Limb (tissue), 2 donors: ENCODE measurements around the gene PDE8B.

ENCODE experiments used
- DNase-seq, 2 donors: peaks; one replicate each; pipeline ENCODE4 v3.0.0-alpha.2; 2016; ENCODE audit errors: extremely low spot score in 2 of 2

PDE8B gene

GRCh38 chr5:77321793-77322394, 111.4 kb downstream of the PDE8B start:
- no peak for DNase-seq

- DNase-seq, result no peak
These were observed 111.9 kb downstream of the PDE8B start for GRCh38 chr5:77322406-77322805.

GRCh38 chr5:77325921-77326541, 115.6 kb downstream of the PDE8B start:
- no peak for DNase-seq

GRCh38 chr5:77326986-77327734, 116.7 kb downstream of the PDE8B start:
- no peak for DNase-seq

GRCh38 chr5:77328930-77329647, 118.6 kb downstream of the PDE8B start:
- DNase-seq, result no peak

GRCh38 chr5:77329664-77330430, 119.4 kb downstream of the PDE8B start:
- DNase-seq, result no peak

GRCh38 chr5:77333036-77333435, 122.6 kb downstream of the PDE8B start:
- no peak for DNase-seq

GRCh38 chr5:77333451-77334123, 123.1 kb downstream of the PDE8B start:
- DNase-seq, result no peak

GRCh38 chr5:77337246-77337645, 126.8 kb downstream of the PDE8B start:
- no peak for DNase-seq

- DNase-seq, result peak; percentile 71 to 81
These were observed 127.2 kb downstream of the PDE8B start for GRCh38 chr5:77337686-77338085.

- no peak for DNase-seq
These were observed 128.9 kb downstream of the PDE8B start for GRCh38 chr5:77339337-77339890.

GRCh38 chr5:77343165-77343564, 132.7 kb downstream of the PDE8B start:
- DNase-seq, result no peak

GRCh38 chr5:77347435-77348098, 137.1 kb downstream of the PDE8B start:
- DNase-seq, result no peak

- DNase-seq, result no peak
These were observed 142.8 kb downstream of the PDE8B start for GRCh38 chr5:77353251-77353650.

GRCh38 chr5:77354454-77354853, 144.0 kb downstream of the PDE8B start:
- no peak for DNase-seq

- no peak for DNase-seq
These were observed 144.6 kb downstream of the PDE8B start for GRCh38 chr5:77355080-77355479.

- no peak for DNase-seq
These were observed 145.3 kb downstream of the PDE8B start for GRCh38 chr5:77355751-77356150.

GRCh38 chr5:77356740-77357139, 146.3 kb downstream of the PDE8B start:
- DNase-seq, result no peak

- DNase-seq, result no peak
These were observed 148.1 kb downstream of the PDE8B start for GRCh38 chr5:77358255-77359205.
